Islet of Langerhans (tissue), 1 donor: Measurements from ENCODE around the gene ISLR2.

Source experiments
- FAIRE-seq: peaks from one replicate; lab custom pipeline; 2011; peaks lifted over from hg19 to GRCh38; lab: Jason Lieb, UNC

The ISLR2 gene

DNA sequence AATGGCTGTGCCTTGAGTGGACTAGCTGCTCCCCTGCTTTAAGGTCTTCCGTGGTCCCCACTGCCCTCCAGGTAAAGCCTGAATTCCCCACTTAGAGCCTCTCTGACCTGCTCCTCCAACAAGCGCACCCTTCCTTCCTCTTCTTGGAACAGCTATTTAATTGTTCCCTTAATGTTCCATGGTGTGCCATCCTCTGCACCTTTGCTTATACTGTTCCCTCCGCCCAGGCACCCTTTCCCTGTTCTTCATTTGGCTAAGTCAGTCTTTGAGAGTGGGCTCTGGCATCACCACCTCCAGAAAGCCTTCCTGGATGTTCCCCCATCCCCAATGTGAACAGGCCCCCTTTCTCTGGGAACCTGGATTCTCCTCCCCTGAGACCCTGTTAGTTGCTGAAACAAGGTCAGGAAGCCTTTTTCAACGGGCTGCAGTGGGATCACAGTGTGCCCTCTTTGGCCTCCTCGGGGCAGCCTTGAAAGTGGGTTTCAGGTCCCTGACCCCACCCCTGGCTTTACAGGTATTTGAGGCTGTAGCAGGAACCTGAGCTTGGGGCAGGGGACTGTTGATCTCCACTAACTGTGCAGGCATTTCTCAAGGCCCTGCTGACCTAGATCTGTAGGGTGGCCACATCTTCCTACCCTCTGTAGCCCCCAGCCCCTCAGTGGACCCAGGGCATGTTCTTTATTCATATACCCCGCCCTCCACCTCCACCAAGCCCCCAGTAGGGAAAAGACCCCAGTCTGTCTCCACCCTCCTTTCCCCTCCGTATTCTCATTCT is 48.1 kb downstream of the ISLR2 start:
- FAIRE-seq = no peak

DNA sequence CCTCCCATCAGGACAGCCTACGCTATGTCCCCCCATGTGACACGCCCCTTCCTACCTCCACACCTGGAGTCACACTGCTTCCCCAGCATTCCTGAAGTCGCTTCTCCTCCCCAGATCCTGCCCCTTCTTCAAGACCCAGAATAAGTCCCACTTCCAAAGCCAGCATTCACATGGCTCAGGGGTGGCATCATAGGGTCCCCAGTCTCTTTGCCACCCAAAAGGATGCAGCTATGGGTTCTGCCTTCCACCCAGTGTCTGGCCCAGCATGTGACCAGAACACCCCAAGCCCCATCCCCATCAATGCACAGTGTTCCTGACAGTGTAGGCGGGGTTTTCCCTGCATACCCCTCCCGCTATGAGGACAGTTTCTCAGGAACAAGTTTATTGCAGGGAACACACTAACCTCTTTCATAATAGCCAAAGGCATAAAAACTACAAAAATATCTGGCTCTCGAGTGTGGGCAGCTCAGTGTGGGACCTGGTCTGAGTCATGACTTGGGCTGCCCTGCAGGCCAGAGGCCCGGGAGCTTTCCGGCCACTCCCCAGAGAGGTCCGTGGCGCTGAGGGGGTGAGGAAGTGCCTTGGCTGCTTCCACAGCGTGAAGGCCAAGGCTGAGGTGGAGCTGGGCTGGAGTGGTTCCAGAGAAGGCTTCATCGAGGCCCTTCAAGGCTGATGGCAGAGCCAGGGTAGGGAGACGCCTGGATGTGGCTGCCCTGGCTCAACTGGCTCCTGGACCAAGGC is 48.9 kb downstream of the ISLR2 start:
- FAIRE-seq = no peak

DNA sequence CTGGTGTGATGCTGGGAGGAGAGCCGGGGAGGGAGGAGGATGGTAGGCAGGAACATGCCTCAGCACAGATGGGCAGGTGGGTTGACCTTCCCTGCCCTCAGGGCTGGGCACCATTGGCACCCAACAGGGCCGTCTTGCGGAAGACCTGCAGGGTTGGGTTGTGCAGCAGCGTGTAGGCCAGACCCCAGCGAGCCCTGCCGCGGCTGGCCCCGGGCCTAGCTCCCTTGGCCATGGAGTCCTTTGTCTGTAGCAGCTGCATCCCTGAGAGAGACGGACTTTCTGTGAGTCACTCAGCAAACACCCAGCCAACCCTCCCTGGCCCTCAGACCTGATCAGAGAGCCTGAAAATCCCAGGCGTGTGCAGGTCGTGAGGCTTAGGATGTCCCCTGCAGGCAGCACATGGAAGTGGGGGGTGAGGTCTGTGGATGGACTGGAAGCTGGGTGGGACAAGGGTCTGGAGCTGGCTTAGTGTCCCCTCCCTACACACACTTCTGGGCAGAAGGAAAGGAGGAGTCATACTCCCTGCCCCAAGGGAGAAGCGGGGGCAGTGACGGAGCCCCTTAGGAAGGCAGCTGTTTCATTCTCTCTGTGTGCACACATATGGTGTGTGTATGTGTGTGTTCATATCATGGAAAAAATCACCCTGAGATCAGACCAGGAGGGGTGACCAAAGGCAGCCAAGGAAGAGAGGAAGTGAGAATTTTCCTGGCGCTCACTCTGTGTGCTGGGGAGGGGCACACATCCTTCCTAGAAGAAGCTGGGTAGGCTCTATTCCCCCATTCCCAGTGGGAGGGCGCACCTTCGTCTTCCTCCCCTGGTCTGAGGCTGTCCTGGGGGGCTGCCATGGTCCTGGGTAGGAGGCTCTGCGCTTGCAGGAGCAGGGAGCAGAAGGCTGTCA is 49.8 kb downstream of the ISLR2 start:
- no peak for FAIRE-seq

DNA sequence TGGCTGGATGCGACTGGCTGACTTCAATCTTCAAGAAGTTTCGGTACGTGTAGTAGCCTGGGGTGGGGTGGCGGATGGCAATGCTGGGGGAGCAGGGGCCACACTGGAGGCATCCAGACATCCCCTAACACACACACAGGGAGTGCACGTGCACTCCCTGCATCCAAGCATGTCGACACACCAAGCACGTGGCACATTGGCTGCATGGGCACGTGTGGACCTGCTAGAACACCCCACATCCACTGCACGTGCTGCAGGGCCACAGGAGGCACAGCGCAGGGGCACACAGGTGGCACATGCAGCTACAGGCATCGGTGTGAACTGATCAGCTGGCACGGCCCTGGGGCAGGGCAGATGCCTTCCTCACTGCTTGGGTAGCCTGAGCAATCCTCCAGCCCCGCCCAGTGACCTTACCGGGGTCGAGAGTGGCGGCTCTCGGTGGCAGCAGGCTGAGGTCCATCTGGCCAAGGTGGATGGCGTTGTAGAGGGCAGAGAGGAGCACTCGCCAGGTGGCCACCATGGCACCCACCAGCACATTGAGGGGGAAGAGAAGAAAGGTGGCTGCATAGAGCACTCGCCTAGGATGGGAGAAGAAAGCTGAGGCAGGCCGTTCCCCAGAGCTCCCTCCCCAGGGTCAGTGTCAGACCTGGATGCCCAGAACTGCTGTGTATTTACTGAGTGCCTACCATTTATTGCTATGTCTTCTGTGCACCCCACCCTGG is 50.7 kb downstream of the ISLR2 start:
- no peak for FAIRE-seq

DNA sequence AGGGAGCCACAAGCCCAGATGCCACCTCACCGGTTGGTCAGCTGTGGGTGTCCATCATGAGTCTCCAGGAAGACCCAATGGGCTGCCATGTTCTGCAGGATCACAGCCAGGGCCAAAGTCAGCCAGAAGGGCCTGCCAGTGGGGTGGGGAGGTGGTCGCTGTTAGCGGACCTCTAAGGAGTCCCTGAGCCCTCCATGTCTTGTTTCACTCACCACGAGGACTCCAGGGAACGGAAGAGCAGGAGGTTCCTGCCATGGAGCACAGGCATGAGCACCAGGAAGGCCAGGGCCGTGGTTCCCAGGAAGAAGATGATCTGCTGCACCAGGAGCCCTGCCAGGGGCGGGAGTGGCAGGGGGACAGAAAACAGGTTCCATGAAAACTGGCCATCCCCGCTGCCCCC is 51.7 kb downstream of the ISLR2 start:
- no peak for FAIRE-seq

DNA sequence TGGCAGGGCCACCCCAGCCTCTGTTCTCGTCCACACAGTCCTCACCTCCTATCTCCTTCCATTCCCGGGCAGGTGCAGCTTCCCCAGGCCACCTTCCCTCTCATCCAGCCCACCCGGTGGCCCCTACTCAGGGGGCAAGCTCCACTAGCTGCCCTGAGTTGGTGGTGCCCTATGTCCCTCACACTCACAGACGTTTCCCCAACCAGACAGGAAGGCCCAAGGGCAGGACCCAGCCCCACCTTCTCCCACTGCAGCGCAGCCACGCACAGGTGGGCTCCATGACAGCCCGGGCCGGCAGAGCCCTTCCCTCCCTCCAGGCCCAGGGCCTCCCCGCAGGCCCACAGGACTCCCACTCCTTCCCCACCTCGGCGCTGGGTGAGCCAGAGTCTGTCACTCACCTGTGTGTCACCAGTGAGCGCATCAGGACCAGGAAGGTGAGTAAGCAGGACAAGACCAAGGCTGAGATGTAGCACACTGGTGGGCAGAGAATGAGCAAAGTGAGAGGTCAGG is 54.3 kb downstream of the ISLR2 start:
- no peak for FAIRE-seq

DNA sequence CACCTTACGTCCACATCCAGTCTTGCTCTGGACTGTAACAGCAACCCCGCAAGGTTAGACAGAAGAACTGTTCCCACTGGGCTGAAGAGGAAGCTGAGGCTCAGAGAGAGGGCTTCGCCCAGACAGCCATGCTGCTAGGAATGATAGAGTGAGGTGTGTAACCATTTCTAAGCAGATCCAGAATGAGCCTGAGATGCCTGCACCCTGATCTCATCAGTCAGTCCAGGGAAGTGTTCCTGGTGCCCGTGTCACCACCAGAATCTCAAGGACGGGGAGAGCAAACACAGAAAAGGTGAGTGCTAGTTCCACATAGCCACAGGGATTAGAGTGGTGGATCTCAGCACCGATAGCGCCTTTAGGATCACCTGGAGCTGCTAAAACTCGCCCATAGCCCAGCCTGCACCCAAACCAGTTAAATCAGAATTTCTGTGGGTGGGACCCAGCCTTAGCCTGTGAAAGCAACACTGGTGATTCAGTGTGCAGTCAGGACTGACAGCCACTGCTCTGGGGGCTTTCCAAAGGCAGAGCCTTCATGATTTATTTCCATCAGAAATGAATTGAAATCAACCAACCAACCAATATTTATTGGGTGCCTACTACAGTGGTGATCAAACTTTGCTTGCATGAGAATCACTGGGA is 55.4 kb downstream of the ISLR2 start:
- no peak for FAIRE-seq
